Embryonic facial prominence (tissue), 1 donor: ENCODE results near the gene STARD4.

Experiments used
- DNase-seq: peaks from one replicate; pipeline ENCODE4 v3.0.0-alpha.2; 2016; ENCODE audit errors: extremely low spot score

The STARD4 gene

DNA sequence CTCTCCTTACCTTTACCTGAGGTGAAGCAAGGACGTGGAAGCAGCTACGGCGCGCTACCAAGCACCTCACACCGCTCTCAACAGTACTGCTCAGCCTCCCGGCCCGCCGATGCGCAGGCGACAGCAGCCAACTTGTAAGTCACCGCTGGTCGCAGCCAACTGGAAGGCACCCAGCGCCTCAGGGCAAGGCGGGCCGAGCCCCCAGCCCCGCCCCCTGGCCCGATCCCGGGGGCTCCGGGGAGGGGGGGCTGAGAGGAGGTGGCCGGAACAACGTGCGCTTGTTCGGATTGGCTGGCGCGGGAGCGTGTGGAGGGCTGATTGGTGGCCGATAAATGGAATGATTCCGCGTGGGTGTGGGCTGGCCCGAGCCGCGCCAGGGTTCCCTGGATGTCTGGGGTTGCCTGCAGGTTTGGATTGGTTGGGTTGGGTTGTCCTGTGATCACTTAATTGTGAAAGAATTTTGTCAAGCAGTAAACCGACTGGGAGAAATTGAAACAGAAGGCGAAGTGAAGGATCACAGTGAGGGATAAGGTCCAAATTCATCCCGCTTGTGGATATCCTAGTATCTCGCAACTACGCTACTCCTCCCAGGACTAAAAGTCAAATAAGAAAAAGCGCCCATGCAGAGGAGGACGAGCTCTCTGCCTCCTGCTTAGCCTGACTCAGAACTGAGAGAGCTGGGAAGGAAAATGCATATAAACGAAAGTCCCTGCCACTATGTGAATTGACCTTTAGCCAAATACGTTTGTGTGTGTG lies at the start of gene STARD4:
STARD4 (minus strand) TSS at position 161 of the 756 bp plus-strand sequence. CDS start 5,102 bp downstream, outside the sequence.
- peak; percentile 84 for DNase-seq

- no peak for DNase-seq
Measured at GRCh38 chr5:111559680-111560079, 47.3 kb upstream of the STARD4 start.

DNA sequence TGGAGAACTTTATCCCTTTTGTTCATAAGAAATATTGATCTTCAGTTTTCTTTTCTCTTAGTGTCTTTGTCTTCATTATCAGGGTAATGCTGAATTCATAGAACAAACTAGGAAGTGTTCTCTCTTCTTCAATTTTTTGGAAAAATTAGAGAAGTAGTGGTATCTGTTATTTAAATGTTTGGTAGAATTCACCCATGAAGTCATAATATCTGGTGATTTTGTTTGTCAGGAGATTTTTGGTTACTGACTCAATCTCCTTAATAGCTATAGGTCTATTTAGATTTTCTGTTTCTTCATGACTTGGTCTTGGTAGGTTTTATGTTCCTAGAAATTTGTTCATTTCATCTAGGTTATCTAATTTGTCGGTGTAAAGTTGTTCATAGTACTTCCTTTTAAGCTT lies 45.4 kb upstream of the STARD4 start:
- DNase-seq, result no peak

- no peak for DNase-seq
Measured at GRCh38 chr5:111557111-111557510, 44.8 kb upstream of the STARD4 start.

GRCh38 chr5:111556501-111556900 lies 44.2 kb upstream of the STARD4 start:
- DNase-seq, result no peak

- no peak for DNase-seq
Measured at GRCh38 chr5:111555760-111556159, 43.4 kb upstream of the STARD4 start.

- DNase-seq, result no peak
Measured at GRCh38 chr5:111553868-111554267, 41.5 kb upstream of the STARD4 start.

- no peak for DNase-seq
Measured at GRCh38 chr5:111552896-111553295, 40.6 kb upstream of the STARD4 start.

DNA sequence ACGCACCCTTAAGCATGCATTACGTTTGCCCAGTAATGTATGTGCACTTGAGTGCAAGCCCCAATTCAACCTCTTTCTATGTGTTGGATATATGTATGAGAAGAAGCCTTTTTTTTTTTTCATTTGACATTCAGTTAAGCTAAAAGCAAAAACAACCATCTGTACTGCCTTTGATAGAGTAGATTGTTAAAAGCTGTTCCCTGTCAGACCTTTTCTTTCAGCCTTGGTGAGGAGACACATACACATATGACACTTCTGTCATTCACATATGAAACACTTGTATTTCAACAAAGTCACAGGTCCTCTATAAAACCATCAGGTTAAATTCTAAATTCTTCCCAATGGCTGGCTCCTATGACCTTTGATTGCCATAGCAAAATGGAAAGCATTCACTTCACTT lies 40.2 kb upstream of the STARD4 start:
- DNase-seq, result no peak

DNA sequence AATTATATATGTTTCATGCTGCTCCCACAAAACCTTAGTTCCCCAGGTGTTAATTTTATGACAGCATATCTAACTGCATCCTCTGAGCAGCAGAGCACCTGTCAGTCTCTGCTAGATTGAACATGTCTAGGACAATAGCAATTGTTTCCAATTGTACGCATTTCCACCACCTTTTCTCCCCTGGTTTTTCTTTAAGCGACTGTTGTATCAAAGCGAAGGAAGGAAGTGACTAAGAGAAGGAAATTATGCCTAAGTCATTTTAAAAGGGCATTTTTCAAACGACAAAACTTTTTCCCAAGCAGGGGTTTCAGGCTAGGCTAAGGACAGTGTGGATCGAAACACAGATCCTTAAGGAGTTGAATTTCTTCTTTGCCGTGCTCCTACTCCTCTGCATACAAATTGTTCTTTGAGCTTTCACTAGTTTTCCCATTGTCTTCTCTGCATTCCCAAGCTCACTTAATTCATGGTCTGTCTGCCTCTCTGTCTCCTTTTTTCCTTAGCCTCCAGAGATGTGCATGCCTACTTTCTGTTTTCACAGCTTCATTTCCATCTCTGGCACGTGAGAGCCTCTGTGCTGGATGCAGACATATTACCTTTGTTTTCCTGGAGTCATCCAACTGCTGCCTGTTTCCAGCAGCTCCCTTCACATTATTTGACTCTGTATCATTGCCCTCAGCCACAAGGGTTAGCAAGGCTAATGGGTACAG lies 39.4 kb upstream of the STARD4 start:
- no peak for DNase-seq

GRCh38 chr5:111551161-111551560 lies 38.8 kb upstream of the STARD4 start:
- DNase-seq, result no peak

DNA sequence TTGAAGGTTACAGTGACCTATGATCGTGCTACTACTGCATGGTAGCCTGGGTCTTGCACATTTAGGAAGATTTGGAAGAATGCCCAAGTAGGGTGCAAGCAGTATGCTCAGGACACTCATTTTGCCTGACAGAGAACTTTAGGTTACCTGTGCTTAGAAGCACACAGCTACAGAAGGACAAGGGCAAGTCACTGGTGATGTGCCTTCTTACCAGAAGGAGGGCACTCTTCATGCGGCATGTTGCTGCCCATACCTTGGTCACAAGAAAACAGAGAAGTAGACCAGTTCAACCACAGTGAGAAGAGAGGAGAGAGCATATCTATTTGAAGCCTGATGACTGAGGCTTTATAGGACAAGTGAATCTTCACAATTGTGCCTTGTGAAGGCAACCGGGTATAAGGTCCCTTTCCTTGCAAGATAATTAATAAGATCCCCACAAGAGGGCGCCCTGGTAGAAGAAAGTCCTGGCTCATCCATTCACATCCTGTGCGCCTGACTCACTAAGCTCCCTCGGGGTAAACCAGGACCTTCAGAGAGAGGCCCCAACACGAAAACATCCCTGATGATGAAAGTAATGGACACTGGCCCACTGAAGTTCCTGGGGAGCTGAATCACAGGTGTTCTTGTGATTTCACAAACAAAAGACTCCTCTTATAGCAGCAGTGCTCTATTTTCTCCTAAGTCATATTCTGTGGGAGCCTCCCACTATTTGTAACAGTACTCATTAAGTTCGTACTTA lies 38.1 kb upstream of the STARD4 start:
- DNase-seq, result peak; percentile 56

GRCh38 chr5:111548992-111549649 lies 36.8 kb upstream of the STARD4 start:
- no peak for DNase-seq

- DNase-seq, result no peak
Measured at GRCh38 chr5:111548348-111548950, 36.1 kb upstream of the STARD4 start.

GRCh38 chr5:111545031-111545430 lies 32.7 kb upstream of the STARD4 start:
- no peak for DNase-seq

DNA sequence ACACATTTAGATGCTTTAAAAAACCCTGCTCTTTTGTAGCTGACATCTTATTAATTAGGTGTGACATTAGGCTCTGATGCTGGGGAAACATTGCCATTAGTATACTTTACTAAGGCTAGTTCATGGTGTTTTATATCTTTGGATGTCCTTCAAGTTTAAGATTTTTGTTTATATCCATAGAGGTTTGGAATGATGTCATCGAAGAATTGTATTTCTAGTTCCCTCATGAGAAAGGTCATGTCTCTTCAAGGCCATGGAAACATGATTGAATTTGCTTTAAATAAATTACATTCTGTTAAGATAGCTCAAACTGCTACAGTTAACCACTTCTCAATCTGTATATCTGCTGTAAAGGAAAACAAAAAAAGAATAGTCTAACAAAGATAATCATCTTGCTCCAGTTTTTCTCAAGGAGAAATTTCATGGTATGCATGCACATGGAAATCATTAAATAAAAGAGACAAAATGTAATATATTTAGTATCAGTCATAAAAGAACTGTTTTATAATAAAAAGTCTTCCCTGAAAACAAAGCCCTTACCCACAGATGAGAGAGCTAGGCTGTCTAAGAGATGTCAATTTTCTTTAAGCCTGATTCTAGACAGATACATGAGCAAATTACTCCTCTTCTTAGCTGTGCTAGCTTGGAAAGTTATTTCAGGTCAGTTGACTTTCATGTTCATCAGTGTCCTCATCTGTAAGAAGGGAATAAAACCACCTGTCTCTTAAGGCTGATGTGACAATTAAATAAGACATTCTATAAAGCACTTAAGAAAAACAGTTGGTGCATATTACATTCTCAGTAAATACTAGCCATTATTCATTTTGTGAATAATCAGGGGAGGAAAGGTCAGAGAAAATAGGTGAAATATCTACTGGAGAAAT lies 25.0 kb upstream of the STARD4 start:
- no peak for DNase-seq

- no peak for DNase-seq
Measured at GRCh38 chr5:111535879-111536549, 23.7 kb upstream of the STARD4 start.

- DNase-seq, result no peak
Measured at GRCh38 chr5:111532886-111533582, 20.7 kb upstream of the STARD4 start.

GRCh38 chr5:111530298-111530740 lies 18.0 kb upstream of the STARD4 start:
- no peak for DNase-seq
